Stimulated activated CD4-positive, alpha-beta T cell treated with anti-CD3 and anti-CD28 coated beads, Interleukin-1b, Interleukin-23, amount 100 ng/mL, for 4 hours (primary cell): ENCODE results near the gene POLR3GL.
A peak's percentile ranks its signal among the peaks of the same experiment; 100 is the strongest.

ENCODE experiments used
- DNase-seq, 2 donors: peaks; one replicate each; pipeline ENCODE4 v3.0.0-alpha.2; 2020; ENCODE audit warnings: low read depth in 2 of 2

POLR3GL gene

DNA sequence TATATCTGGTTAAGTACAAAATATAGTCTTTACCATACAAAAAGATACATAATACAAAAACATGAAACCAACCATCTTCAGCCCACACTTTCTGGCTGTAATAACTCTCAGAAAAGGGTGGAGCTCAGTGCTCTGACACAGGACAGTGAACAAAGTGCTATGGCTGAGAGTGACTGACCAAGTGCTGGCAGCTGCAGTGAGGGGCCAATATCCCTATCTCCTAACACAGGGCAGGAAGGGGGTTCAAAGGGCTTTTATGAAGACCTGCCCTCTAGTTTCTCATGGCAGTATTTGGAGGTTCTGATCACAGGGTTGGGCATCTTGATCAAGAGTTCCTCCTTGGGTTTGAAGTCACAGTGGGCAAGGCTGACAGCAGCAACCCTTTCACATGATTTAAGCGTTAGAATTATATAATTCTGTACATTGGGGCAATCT, 28.0 kb downstream of the POLR3GL start:
- DNase-seq = no peak

DNA sequence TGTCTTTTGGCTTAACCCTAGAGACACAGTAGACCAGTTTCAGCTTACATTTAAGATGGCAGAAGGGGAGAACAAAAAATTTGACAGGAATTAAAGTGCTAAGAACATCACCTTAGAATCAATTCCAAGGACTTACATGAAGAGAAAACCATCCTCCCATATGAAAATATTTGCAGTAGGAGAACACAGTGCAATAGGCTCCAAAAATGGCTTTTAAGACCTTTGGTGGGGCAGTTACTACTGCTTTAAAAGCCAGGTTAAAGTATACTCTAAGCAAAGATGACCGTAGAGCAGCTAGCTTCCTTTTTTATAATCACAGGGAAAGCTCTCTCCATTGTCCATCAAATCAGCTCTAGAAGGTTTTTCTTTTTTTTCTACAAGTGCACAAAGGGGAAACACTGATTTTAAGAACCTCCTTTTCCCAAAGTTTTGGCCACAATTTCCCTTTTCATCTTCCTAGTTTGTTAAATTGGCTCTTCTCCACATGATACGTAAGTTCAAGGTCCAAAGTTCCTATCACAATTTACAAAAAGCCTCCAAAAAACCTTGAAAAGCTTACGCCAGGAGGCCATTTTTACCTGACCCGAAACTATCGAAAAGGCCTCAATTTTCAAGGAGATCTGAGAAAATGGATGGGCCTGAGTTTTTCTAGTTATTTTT, 28.6 kb downstream of the POLR3GL start:
- DNase-seq = no peak

DNA sequence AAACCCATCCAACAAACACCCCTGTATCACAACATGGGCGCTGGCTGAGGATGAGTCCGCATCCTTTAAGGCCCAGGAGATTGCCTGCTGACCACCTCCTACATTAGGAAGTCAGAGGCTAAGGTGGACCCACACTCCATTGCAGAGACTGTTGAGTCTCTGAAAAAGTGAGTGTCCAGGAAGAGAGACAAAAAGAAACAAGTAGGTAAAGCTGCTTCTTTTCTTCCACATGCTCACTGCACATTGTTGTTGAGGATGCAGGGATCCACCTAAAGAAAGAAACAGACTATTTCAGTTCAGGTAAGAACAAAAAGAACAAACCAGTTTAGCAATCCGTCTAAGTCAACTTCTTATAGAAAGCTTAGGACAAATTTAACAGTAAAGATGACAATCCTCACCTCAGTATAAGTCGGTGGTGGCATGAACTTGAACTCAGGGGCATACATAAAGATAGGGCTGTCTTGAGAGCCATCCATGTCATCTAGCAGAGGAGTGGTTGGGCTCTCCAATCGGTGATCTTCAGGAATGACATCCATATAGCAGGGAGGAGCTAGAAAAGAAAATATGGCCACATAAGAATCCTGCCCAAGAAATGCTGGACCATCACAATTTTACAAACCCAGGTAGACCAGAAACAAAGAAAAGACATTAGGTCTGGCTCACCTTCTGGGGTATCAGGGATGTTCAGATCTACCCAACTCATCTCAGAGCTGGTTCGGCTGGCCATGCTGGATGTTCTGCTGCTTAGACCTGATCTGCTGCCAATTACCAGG, 29.3 kb downstream of the POLR3GL start:
- DNase-seq = no peak

DNA sequence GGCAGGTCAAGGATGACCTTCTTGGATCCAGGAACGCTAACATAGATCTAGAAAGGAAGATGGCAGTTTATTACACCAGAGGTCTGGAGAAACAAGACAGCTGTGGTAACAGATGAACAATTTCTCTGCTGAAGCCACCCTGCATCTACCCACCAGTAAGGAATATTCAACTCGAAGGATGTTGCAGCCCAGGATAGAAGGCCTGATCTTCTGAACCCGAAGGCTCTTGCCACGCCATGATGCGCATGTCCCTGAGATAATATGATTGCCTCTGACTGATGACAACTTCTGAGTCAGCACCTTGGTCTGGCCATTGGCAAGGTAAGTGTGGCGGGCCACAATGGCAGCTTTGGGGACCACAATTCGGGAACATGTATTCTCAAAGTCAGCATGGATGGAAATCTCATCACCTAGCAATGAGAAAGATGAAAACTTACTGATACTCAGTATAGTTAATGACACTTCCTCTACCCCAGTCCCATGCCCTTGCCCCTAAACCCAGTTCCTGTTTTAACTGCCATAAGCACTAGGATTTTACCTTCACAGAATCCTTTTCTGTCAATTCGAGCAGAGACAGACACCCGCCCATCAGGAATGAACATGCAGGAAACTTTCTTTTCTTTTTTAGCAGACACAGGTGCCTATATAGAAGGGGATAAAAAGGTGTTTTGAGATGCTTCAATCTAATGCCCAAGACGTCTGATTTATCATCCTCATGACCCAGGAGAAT, 30.1 kb downstream of the POLR3GL start:
- DNase-seq = no peak

DNA sequence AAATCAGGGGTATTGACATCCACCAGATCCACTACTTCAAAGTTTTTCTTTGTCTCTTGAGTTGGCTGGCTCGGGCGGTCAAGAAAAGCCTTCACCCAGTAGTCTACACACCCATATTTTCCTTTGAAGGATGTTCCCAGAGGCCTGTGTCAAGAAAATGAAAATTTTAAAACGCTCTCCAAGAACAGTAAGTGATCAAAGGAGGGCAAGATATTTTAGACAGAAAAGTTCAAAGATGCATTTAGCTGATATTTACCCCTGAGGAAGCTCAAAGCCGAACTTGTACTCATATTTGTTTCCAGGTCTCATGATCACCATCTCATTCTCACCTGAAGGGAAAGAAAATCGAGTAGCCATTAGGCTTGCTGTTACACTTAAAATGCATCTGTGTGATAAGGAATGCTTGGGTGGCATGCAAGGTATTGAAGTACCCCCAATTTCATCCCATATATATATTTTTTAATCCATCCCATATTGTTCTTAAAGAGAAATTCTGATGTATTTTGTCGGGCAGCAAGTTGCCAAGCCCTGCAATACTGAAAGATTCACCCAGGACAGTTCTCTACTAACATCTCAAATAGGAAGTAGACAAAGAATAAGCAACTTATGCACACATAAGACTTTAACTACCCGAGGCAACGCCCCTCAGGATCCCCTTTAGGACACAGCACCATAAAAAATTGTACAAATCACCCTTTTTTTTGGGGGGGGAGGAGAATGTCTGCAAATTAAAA, 30.8 kb downstream of the POLR3GL start:
- no peak for DNase-seq

DNA sequence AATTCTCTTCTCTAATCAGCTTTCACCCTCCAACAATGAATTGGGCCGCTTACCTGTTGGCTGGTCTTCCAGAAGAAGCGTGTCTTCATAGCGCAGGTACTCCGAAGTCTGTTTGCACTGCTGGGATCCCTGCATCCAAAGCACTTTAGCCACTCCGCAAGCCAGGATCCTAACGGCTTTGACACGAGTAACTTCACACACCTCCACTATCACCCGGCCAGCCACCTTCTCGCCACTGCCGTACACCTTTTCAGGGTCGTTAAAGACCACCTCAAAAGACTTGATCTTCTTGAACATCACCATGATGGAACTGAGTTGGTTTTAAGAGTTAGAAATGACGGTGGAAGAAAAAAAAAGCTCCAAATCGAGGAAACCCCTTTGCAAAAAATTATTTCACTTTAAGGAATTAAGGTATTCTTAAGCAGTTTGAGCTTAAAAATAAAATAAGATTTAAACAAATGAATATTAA, 31.5 kb downstream of the POLR3GL start:
- no peak for DNase-seq

DNA sequence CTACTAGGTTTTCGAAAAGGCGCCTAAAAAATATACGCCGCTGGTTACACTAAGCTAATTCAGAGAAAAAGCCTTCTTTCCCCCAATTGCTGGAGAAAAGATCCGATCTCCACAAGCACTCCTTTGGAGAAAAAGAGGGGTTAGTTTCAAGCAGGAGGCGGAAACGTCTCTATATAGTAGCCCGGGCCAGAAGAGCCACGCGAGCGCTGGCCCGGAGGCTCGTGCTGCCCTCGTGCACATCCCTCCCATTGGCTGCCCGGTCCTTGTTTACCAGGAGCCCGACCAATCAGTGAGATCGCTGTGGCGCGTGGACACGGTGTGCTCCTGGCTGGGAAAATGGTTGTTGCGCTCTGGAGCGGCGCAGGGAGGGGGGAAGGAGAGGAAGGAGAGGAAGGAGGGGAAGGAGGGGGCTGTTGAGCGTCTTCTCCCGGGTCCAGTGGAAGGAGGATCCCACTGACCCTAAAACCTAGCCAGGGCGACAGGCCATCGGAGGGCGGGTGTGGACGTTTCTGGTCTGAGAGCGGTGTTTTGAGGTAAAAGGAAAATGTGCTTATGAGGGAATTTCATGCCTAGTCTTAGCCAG, 32.0 kb downstream of the POLR3GL start, which contains the start of gene TXNIP:
Gene TXNIP (minus strand): TSS at position 147 of the 583 bp plus-strand sequence. CDS start 313 bp downstream, outside the sequence.
- peak; percentile 80 to 83 for DNase-seq

DNA sequence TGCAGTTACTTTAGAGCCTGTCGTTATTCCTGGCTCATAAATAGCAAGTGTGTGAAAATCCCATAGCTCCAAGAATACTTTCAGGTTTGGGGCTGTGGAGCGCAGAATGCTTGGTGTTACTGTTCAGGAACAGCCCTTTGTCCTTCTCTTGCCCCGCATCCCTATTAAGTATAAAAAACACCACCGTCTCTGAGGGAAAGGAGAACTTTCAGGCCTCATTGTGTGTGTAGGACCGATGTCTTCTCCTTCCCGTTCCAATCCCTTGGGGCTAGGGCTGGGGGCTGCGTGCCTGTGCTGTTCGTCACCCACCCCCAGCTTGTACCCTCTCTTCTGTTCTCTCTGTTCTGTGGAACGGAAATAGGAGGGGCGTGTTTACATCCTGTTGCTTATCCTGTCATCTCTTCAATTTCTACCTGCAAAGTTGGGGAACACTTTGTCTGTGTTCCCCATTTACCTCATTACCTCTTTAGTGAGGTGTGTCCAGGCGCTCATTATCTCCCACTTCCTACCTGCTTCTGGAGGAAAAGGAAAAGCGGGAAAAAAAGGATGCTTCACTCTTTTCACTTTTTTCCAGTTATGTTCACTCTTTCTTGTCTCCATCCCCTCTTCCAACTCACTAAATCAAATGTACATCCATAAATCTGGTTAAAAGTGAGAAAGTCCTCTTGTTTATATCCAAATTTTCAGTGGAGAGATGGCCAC, 32.7 kb downstream of the POLR3GL start:
- peak in 1 of 2 donors; percentile 36 for DNase-seq

DNA sequence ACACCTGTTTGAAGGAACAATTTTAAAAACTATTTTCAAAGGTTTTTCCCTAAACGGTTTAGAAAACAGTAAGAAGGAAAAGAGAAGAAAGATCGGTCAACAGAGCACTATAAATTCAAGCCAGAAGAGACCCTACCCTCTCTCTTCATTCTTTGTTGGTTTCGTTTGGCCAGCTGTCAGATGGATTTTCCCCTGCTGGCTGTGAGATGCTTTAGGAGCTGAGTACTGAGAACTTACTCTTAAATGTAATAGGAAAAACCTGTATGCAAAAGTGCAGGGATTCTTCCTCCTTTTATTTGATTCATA, 33.2 kb downstream of the POLR3GL start:
- DNase-seq = no peak

DNA sequence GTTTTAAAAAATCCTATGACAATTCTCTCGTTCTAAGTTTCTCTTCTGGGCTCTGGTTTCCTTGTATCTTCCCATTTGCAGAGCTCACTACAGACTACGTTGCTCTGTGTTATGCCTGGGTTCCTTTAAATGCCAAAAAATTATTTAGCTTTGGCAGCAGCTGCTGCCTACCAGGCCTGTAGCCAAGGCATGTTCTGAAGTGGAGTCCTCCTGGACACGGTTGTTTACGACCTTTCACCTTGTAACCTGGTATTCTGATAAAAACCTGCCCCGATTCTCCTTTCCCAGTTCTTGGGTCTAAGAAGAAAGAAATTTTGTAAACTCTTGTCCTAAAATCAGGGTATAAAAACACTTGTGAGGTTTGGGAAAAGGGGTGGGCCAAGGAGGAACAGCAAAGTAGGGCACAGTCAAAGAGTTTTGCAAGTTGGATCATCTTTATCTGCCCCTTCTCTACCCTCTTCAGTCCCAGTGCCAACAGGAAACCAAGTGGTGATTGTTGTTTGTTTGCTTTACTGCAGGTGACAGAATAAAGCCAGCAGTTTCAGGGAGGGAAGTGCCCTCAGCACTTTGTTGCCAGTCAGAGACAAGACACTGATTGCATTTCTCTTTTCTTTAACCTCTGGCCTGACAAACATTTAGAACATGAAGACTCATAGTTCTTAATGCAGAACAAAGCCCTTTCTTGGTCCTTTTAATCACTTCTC, 35.0 kb downstream of the POLR3GL start:
- DNase-seq = no peak

DNA sequence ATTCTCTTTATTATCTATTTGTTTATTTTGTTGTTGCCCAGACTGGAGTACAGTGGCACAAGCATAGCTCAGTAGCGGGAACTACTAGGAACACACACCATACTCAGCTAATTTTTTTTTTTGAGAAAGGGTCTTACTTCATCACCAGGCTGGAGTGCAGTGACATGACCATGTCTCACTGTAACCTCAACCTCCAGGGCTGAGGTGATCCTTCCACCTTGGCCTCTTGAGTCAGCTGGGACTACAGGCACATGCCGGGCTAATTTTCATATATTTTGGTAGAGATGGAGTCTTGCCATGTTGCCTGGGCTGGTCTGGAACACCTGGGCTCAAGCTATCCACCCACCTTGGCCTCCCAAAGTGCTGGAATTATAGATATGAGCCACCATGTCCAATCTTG, 37.2 kb downstream of the POLR3GL start:
- no peak for DNase-seq

DNA sequence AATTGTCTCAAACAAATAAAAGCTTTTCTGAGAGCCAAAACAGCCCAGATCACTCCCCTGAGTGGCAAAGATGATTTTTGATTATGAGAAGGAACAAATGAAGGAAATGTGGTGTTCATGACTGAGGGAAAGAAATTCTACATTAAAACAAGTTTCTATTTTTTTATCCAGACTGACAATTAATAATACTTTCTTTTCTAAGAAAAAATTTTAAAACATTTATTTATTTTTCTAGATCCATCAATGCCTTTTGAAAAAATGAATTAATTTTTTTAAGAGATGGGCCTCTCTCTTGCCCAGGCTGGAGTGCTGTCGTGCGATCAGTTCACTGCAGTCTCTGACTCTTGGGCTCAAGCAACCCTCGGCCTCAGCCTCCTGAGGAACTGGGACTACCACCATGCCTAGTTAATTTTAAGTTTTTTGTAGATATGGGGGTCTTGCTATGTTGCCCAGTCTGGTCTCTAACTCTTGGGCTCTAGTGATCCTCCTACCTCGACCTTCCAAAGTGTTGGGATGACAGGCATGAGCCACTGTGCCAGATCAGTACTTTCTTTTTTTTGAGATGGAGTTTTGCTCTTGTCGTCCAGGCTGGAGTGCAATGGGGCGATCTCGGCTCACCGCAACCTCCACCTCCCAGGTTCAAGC, 43.1 kb downstream of the POLR3GL start:
- no peak for DNase-seq

DNA sequence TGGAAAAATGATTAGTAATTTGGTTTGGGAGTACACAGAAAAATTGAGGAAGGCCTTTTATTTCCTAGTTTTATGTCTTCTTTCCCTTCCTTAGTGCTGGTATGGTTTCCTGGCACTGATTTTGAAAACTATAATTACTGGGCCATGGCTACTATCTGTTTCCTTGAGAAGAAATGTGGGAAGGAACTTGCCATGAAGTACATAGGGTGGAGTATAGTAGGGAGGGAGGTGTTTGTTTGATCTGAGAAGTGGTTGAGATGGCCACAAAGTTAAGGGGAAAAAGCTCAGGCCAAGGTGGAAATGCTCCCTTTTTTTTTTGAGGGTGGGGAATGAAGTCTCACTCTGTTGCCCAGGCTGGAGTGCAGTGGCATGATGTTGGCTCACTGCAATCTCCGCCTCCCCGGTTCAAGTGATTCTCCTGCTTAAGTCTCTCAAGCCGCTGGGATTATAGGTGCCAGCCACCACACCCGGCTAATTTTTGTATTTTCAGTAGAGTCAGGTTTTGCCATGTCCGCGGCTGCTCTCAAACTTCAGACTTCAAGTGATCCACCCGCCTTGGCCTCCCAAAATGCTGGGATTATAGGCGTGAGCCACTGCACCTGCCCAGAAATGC, 45.7 kb downstream of the POLR3GL start:
- DNase-seq = no peak

DNA sequence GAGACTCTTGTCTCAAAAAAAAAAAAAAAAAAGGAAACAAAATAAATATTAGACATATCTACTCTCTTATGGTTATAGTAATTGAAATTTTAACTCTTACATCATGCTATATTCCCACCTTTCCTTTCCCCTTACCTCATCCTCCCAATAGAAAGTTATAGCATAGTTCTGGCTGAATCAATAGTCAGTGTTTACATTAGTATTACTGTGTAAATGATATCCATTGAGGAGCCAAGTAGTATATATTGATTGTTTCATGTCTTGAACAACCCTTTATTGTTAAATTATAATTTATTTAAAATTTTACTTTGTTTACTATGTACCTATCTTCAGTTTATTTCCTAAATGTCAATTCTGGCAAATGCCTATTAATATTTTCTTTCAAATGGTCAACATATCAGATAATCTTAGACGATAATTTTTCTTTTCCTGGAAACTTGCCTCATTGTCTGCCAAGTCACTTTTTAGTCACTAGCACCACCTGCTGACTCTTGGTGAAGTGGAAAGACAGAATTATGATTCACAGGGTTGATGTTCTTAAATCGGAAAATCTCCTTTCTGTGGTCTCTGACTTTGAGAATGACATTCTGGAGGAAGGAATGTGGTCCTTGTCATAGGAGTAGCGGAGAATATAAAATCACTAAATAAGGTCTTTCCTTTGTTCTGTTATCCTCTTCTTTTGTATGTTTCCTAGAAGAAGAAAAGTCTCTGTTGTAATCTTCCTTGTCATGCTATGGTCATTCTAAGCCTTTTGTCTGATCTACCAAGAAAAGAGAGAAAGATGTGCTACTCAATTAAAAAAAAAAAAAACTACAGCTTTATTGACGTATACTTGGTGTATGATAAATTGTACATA, 48.4 kb downstream of the POLR3GL start:
- DNase-seq = peak in 1 of 2 donors; percentile 54

DNA sequence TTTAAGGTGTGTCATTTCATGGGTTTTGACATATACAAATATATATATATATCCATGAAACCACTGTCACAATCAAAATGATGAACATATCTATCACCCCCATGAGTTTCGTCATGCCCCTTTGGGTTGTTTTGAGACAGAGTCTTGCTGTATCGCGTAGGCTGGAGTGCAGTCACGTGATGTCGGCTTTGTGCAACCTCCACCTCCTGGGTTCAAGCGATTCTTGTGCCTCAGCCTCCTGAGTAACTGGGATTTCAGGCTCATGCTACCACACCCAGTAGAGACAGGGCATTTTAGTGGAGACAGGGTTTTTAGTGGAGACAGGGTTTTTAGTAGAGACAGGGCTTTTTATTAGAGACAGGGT, 49.1 kb downstream of the POLR3GL start:
- DNase-seq = no peak

DNA sequence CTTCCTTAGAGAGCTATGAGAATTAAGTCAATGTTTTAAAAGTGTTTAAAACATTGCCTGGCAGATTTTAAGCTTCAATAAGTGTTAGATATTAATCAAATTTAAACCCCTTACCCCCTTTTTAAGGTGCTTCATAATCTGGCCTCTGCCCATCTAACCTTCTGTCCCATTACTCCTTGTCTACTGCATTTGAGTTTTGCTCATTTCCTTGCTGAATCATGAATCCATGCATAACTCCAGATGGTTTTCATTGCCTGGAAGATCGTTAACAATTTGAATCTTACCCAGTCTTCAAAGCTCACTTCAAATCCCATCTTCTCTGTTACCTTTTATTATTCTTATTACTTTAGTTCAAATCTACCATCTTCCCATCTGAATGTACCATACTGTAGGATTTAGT, 52.4 kb downstream of the POLR3GL start:
- DNase-seq = no peak

DNA sequence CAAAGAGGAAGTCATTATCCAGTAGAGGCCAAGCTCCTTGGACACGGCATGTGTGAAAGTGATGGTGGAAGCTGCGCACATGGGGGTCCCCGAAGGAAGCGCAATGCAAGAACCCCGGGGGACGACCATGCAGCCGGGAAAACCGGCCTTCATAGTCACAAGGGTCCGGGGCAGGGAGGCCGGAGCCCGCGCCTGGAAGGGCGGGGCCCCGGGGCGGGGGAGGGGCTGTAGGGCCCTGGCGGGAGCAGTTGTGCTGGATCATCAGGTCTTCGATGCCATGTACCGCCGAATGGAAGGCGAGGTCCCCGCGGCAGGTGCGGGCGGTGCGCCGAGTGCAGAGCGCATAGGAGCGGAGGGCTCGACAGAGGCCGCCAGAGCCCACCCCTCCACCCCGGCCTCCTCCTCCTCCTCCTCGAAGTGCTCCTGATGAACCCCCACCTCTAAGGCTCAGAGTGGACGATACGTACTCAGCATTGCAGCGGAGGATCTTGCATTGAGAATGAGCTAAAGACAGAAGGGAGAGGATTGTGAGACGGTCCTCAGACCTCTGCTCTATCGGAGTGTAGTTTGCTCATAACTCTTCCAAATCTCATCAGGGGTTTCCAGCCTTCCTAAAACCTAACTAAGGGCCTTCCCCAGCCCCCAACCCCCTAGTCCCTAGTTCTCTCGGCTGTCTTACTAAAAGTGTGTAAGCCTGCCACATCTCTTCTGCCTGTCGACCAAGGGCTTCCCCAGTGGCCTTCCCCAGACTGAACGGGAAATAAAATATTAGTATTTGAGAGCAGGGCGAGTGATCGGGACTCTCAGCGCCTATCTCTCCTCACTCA, 55.0 kb downstream of the POLR3GL start:
- DNase-seq = no peak
